ENCODE results near the gene CCDC141.

The CCDC141 gene

DNA sequence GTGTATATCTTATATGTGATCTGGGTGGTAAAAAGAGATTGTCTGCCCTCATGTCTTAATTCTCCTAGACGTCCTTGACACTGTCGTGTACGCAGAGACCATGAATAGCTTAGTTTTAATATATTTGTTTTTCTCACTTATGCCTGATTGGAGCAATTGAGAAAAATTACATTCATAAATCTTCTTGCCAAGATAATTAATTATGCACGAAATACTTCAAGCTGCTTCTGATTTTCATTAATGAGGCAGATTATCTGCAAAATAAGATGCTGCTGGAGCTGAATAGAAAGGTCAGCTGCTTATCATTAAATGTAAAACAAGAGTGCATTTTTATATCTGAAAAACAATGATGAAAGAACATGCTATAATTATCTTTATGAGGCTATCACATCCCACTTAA lies 95.9 kb downstream of the CCDC141 start:
- peak; percentile 35 for DNase-seq

DNA sequence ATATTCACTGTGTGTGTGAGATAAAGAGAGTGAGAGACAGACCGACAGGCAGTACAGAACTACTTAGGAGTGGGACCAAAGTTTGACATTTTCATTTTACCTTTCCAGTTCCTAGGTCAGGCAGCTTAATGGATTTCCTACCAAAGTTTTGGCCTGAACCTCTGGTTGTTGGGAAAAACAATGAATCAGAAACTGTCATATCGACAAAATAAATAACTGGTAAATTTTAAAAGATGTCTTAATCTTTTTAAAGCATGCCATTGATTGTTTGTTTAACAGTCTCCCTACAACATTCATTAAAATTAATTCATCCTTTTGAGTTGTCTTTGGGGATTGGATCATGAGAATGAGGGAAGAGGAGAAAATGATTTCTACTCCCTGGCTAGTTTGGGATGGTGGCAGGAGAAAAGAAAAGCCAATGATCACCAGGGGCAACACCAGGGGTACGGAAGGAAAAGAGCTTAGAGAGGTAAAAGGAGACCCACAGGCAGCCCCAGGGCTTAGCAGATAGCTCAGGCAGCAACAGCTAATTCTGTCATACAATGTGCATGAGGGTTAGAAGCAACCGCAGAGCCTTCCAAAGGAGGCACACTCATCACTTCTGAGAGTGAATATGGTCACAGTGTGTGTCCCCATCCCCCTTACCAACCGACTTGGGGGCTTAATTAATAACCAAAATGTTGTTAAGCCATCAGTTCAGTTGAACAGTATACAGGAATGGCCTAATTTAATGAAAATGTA lies 98.5 kb downstream of the CCDC141 start:
- no peak for DNase-seq

DNA sequence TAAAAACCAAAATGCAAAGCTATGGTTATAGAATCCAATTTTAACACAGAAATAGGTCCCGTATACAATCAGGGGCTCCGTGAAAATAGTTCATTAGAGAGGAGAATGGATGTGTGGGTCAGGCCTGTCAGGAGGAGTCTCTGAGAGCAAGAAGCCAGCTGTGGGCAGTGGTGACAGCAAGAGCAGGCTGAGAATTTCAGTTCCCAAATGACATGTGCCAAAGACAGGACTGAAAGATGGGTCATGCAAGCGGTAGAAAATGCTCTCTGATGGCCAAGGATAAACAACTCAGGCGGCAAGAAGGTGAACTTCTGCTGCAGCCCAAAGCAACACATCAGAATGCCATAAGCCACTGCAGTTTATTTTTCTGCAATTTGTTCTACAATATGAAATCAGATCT lies 100.4 kb downstream of the CCDC141 start:
- DNase-seq, result no peak

DNA sequence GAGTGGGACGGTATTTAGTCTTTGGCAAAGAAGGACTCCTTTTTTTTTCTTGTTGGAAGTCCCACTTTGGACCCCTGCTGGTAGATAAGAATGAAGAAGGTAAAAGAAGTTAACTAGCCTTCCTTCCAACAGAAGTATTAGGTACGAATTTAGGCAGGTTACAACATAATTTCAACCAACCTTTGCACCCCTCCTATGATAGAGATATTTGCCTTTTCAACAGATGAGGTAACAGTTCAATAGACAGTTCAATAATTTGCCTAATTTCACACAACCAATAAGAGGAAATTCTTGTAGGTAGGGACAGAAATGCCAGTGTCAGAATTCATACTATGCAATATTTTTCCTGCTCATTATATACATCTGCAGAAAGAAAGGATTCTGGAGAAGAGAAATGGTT lies 100.8 kb downstream of the CCDC141 start:
- no peak for DNase-seq

DNA sequence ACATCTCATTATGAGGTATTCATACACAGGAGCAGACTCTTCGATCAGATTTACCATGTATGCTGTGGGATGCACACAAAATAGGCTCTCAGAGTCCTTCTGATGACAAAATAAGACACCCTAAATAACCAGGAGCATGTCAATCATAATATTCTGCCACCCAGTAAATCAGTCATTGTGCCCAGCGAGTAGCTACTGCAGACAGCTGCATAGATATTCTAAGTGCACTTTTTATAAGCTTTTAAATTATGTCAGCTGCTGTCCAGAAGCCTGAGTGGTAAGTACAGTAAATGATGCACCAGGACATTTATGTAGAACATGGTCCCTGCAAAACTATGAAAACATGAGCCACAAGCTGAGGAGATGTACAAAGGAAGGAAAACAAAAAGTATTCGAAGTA lies 102.9 kb downstream of the CCDC141 start:
- no peak for DNase-seq

DNA sequence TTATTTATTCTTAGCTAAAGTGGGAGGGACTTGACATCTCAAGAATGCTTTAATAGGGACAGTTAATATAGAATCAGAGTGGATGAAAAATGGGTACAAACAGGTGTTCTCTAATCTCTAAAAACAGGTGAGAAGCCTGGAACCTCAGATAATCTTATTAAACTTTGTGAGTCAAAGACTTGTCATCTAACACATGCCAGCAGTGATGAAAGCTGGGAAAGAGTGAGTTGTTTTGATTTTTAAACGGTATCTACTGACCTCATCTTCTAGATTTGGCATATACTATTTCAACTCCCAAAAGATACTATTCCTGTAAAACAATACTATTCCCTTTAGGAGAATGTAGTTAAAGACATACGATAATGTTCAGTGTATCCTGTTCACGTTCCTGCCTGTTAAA lies 103.4 kb downstream of the CCDC141 start:
- DNase-seq, result no peak

DNA sequence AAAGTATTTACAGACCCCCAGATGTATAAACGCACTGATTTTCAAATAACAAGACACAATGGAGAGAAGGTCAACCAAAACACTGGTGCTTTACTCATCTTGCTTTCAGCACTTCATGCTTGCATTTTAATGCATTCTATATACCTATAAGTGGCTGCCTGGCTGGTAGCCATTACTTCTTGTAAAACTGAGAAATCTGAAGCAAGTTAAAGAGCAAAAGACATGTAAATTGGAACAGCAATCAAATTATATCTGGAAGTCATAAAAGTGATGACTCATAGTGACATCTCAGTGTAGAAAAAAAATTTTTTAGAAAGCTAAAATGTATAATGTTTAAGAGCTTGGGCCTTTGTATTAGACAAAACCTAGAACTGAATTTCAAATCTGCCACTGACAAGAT lies 106.2 kb downstream of the CCDC141 start:
- no peak for DNase-seq

DNA sequence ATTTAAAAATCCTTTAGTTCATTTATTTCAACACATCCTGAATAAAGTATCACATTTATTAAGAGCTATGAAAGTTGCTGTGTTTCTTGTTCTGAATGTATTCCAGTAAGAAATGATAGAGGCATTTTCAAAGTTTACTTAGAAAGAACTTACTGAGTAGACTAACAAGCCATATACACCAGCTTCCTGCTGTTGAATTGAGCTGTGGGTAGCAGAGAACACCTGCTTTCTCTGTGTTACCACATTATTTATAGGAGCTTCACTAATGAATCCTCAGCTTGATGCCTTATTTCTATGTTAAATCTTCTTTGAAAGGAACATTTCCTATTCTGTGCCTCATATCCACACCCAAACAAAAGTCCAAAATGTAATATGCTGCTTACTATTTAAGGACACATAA lies 115.4 kb downstream of the CCDC141 start:
- DNase-seq, result no peak

DNA sequence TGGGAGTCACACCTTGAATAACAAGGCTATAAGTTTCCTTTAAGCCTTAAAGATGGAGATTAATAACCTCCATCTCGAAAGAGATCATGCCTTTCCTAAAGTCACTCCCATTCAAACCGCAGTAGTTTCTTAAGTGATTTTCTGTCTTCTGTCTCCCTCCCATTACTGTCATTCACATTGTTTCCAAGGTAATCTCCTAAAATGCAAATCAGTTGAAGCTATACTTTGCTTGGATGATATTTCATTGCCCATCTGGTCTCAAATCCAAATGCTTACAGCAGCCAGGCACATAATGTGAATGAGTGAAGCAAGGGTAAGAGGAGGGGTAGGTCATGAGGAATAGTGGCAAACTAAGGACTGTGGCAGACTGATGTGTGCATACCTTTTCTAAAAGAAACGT lies 116.4 kb downstream of the CCDC141 start:
- DNase-seq, result no peak

DNA sequence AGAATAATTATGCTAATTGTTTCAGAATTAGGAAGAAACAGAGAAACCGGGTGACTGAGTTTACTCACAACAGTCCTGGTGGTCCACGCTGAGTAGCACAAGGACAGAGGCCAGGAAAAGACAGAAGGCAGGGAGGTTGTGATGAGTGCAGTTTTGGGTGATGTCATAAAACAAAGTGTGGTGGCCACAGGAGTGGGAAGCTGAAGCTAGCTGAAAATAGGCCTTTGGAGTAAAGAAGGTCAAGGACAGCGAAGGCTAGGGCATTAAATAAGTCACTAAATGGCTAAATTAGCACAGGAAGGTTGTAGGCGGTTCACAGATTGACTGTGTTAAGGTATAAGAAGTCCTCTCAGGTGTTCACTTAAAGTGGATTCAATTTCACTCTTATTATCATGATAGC lies 121.9 kb downstream of the CCDC141 start:
- no peak for DNase-seq

DNA sequence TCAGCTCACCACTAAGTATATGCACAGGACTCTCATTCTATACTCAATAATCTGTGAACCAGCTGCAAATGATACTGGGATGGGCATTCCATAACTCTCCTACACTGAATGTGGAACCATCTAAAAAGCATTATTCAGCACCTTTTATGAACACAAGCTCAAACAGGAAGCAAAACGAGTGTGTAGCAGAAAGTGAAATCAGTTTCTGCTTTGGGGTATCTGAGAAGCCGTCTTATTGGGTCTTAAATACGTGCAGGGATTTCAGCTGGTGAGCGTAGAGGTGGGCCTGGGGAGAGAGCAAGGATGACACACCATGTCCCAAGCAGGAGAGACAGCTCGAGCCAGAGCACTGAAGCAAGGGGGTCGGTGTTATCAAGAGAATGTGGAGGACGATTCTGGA lies 122.8 kb downstream of the CCDC141 start:
- DNase-seq, result no peak

DNA sequence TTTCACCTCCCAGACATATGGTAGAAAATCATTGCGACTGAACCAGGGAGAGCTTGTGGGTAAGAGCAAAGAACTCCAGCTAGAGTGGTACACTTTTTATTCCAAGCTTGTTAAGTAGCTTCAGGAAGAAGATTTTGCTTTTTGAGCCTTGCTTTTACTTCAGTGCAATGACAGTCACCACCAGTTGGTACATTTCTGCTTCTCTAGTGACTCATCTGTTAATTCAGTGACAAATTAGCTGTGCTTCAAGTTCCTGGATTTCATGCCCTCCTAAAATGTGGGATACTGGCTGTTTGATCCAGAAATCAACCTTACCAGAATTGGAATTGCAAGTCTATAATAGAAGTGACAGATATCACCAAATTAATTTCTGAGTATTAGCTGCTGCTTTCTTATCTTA lies 125.1 kb downstream of the CCDC141 start:
- no peak for DNase-seq

DNA sequence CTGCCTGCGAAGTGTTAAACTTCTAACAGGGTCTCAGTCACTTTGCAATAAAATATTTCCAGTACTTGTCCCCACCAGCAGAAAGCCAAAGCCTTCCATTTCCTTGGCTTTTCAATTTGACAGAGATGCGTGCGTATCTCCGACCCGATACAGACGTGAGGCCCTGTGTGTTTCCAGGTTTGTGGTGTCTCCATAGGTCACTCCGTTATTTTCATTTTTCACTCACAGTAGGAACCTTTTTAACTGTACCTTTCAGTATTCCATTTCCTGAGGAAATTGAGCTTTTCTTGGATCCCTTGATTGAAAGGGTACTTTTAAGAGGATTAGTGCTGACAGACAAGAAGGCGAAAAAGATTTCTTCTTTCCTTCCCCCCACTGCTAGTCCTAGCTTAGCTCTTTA lies 126.4 kb downstream of the CCDC141 start:
- DNase-seq, result no peak

DNA sequence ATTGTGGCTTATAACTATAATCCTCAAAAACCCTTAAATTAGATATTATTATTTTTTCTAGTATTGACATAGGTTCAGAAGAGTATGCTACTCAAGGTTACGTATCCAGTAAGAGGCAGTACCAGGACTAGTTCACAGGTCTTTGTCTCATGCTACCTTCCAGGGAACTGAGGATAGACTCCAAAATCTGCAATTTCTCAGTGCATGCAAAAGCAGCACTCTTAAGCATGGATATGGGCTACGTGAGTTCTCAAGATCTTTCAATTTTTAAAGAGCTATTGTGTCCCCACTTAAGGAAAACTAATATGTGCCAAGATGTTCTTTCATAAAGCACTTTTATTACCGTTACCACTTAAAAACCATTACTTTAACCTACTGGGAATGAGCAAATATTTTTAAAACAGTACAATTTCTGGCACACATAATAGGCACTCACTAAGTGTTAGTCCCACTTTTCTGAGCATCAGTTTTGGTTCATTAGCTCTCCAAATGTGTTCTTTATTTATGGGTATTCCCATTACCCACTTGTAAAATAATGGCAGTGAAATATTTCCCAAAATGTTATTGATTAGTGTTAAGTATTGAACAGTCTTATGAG lies 128.9 kb downstream of the CCDC141 start:
- DNase-seq, result no peak

DNA sequence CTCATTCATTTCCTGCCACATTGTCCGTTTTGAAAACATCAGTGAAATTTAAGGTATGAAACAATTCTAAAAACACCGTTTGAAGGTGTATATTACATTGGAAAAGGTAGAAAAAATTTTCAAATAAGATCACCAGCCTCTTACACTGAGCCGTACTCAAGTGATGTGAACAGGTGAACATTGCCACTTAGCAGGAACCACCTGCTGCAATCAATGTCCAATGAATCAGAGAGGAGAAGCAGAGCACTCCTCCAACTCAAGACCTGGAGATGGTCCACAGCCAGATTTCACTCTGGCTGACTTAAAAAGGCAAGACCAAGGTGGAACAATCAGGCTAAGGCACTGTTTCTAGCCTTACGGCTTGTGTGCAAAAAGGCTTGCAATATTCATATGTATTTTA lies 132.4 kb downstream of the CCDC141 start:
- no peak for DNase-seq

DNA sequence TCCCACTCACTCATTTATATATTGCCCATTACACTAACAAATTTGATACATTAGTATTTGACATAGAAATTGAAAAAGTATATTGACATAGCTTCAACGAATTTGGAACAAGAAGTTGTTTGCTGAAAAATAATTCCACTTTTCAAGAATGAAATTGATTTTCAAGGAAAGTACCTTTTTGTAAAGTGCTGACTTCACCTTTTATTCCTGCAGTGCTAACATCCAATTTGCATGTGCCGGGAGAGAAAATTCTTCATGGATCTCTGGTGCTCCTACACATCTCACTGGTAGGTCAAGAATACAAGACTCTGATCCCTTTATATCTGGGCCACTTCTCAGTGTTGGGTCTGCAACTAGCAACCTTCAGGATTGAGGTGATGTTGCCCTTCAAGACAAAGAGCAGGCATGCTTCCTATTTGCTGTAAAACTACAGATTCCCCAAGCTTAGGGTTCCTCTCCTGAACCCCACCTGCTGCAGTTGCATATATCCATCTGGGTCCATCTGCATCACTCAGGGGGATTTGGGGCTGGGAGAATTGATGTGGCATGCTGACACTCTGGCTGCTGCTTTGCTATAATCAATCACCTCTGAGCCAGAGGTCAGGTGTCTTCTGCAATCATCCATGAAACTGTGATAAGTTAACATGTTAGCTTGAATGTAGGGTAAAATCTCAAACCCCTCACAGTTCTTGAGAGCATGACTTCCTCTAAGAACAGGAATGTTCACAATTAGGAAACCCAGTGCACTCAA lies 134.3 kb downstream of the CCDC141 start:
- no peak for DNase-seq

DNA sequence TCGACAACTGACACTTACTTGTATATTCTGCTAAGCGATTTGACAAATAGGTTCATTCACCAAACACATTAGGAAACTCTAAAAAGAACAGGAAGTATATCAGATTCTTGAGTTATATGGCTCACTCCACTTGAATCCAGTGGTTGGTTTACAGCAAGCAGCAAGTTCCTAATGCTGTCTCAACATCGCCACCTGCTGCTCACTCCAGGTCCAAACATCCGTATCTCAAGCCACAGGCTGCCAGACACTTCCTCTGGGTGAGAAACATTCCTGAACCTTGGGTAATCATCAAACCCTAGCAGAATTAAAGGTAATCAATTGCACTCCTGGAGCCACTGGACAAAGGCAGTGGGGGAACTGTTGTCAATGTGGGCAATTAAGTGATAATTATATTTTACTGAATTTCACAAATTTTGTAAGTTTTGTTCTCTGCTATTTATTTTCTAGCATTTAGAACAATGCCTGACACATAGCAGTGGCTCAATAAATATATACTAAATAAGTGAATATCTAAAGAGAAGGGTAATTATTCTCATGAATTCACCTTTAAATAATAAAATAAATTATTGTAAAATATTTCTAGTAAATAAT lies 135.6 kb downstream of the CCDC141 start:
- DNase-seq, result no peak

DNA sequence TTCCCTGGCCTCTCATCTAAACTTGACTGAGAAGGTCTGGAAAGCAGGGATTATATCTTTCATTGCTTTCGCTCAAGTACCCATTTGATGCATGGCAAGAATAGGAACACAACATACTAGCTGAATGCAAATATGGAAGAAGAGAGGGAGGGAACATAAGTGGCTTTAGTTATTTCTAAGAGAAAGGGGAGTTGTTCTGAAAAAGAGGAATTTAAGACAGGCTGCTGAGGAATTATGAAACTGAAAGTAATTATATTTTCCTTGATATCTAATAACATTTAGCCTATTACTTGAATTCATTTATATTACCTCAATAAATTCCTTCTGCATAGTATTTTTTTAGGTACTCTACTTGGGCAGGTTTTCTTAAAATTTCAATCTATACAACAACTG lies 136.9 kb downstream of the CCDC141 start:
- DNase-seq, result no peak

DNA sequence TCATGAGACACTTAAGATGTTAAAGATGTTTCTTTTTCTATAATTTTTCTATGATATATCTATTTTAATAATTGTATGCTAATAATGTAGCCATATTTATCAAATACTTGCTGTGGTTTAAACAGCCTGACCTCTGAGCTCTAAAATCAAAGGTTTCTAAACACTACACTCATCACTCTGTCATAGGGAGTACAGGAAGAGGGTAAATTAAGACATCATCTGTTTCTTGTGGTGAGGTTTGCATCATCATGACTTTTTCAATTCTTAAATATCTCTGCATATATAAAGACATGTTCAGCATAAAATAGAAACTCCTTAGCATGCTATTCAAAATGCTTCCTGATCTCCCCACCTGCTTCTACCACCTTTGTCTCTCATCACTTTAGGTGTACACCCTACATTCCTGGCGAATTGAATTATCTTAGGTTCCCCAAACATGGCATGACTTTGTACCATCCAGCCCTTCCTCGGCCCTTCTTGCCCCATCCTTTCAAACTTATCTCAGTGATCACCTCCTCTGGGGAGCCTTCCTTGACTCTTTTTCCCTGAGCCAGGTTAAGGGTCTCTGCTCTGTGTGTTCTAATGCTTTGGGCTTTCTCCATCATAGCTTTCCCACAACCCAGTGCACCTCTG lies 137.4 kb downstream of the CCDC141 start:
- DNase-seq, result no peak

DNA sequence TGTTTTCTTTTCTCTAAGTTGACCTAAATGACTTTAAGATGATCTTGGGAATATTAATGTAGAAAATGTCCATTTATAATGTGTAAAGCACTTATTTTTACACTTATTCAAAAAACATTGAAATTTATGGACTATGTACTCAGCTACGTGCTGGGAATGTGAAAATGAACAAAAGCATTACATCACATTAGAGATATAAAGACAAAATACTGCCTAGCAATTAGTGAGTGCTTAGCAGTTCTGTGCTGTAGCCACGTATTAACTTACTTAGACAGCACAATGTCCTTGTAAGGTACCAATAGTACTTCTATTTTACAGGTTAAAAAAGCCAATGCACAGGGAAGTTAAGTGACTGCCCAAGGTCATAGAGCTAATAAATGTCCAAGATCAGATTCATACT lies 138.9 kb downstream of the CCDC141 start:
- DNase-seq, result no peak

DNA sequence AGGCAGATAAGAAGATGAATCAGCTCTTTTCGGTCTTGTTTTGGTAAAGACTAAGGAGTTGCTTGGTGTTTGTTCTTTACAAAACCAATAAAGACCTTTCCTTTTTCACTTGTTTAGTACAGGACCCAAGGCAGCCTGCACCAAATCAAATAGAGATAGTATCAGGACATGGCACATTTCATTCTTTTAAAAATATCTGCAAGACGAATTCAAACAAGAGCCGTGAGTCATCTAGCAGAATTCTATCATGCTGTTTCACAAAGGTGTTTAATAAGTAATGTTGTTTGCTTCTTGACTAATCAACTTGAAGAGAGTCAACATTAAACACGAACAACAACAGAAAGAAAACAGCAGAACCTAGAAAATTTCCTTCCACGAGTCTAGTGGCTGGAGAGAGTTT lies 139.9 kb downstream of the CCDC141 start:
- no peak for DNase-seq

DNA sequence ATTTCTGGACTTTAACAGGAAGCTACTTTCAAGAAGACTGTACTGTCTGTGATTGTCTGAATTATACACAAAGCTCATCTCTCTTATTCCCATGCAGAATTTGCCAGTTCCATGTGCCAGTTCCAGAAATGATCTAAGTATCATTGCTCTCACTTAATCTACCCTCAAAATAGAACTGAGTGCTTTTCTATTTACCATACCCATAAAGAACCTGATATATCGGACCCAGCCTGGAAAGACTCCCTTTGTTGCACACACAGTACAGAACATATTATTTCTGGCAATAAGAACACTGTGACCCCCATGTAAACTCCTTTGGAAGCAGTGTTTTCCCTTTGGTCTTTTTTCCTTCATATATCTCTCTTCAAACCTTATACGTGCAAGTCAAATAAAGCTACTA lies 140.4 kb downstream of the CCDC141 start:
- DNase-seq, result no peak

DNA sequence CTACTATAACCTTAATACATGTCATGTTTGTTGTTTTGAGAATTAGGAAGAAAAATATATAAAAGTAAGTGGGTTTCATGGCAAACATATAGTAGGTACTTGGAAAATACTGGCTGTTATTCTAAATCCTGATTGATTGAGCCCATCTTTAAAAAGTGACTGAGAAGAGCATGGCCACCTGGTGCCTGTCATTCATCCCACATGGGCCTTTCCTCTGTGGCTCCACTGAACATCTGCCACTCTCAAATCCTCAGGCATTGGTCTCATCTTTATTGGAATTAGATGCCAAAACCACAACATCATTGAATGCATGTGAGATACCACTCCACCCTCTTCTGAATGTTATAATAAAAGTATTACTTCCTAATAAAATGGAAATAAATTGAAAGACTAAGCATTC lies 141.1 kb downstream of the CCDC141 start:
- DNase-seq, result no peak

DNA sequence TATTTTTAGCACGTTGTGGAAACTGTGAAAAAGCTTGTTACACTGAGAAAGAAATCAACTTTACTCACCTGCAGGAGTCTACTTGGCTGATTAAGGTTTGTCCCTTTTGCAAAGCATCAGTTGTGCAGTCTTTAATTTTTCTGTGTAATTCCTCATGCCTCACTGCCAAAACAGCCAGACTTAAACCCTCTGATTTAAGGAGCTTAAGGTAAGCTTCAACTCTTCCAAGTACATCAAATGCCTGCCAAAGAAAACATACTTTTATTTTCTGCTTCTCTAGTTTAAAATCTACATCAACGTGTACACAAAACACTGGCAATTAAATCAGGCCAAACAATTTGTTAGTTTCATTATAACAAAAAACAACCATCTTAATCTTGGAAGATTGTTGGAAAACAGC lies 144.7 kb downstream of the CCDC141 start:
- DNase-seq, result no peak

Measured in NCI-H1417 treated with DMSO at 0.1 percent for 48 hours (cell line).